ENCODE measurements around the gene HPN.
"Not testable (repeated sequence)": the region's sequence is repeated elsewhere in the genome, so short reads cannot be mapped to it uniquely, and the experiment has no call there.

Gene HPN

DNA sequence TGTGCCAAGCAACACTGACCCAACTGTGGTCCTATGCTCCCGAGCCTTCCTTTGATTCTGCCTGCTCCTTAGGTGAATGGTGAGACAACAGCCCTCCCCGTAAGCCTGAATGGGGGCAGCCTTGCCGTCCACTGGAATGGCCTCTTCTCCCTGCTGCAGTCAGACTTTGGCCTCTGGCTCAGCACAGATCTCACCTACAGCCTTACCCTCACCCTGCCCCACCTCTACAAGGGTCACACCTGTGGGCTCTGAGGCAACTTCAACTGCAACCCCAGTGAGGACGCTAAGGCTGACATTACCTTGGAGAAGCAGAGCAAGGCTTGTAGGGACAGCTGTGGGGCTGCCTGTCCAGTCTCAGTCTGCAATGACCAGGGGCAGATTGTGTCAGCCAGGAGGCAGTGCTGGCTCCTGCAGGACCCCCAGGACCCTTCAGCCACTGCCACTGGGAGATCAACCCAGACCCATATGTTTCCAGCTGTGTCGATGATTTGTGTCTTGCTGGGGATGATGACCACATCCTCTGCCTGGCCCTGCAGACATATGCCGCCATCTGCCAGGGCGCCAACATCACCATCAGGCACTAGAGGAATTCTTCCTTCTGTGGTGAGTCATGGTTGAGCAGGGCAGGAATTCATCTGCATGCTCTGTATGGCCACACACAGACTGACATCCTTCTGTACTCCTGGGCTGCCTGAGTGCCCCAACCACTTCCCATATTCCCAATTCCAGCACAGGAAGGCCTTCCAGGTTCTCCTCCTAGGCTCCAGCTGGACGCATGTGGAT, 46.8 kb downstream of the HPN start:
- DNase-seq, result no peak

DNA sequence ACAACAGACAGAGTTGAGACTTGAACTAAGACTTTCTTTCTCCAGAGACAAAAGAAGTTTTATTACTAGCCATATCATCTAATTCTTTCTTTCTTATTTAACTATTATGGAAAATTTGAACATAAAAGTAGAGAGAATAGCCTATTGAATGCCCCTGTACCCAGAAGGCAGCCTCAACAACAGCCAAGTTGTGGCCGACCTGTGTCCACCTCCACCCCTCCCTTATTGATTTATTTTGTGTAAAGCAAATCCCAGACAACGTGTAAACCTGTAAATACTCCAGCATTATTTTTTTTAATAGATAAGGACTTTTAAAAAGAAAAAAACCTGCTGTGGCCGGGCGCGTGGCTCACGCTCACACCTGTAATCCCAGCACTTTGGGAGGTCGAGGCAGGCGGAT, 48.0 kb downstream of the HPN start:
- DNase-seq, result no peak

DNA sequence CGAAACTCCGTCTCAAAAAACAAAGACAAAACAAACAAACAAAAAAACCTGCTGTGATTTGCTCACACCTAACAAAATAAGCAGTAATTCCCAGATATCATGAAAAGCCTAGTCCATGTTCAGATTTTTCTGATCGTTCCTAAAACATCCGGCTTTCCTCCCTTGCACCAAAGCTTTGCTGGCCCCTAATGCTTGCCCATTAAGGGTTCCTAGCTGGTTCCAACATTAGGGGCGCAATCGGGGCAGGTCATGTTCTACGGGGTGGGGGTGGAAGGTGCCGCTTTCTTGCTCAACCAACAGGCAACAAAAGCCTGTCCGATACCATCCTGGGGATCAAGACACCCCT, 48.6 kb downstream of the HPN start:
- DNase-seq, result no peak

DNA sequence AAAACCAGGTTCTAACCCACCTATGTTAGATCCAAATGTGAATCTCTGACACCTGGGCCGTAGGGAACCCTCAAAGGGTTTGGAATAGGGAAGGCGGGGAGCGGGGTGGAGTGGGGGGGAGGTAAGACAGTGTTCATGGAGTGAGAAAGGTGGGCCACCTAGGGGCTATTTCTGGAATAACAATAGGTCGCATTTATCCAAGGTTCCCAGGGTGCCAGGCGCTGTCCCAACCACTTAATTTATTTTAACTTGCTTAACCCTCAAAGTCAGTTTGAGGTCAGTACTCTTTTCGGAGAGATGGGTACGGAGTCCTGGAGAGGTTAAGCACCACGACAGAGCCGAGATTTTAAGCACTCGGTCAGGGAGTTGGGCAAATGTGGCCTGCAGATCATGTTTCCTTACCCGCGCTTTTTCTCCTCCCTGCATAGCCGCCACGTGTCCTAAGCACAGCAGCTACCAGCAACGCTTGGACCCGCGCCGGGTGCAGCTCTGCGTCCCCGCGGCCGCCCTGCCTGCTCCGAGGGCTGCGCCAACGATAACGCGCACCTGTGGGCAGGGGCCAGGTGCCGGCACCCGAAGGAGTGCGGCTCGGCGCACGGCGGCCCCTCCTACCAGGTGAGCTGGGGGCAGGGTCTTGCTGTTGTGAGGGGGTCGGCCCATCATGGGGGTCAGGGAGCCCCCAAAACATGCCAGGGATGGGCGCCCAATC, 49.1 kb downstream of the HPN start:
- DNase-seq, result no peak

DNA sequence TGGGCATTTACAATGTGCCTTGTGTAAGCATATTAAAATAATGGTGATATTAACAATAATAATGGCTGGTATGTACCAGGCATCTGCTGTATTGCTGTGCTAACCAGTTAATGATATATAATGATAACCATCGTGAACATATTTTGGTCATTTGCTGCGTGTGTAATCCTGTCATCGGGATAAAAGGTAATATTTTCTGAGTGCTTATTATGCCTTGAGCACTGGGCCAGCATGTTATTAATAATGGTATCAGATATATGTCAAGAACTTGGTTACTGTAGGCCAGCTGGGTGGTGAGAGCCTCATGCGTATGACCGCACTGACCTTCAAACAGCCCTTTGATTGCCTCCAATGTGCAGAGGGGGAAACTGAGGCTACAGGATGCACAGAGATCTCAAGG, 51.9 kb downstream of the HPN start:
- no peak for DNase-seq

DNA sequence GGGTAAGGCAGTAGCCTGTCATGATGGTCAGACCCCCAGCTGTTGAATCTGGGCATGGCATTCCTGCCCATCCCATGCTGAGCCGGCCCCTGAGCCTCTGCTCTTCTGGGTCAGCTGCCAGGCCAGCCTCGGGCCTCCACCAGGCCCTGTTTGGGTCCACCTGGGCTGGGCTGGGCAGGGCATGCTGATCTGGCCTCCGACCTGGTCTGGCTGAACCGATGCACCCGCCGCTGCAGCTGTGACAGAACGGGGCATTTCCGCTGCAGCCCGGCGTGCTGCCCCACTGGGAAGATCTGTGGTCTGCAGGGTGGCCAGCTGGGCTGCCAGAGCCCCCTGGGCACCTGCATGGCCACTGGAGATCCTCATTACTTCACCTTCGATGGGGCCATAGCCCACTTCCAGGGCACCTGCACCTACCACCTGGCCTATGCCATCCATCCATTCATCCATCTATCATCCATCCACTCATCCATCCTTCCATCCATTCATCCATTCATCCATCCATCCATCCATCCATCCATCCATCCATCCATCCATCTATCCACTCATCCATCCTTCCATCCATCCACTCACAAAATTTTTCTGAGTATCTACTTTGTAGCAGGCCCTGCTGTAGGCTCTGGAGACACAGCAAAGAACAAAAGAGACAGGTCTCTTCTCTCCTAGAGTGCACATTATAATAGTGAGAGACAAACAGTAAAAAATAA, 52.6 kb downstream of the HPN start:
- no peak for DNase-seq

DNA sequence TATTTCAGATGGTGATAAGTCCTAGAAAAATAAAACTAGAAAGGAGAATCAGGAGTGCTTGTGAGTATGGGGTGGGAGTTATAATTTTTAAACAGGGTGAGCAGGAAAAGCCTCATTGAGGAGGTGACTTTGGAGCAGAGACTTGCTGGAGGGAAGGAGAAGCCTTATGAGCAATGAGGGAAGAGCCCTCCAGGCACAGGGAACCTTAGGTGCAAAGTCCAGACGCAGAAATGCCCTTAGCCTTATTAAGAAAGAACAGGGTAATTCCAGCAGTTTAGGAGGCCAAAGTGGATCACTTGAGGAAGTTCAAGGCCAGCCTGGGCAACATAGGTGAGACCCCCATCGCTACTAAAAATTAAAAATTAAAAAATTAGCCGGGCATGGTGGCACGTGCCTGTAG, 53.1 kb downstream of the HPN start:
- no peak for DNase-seq

DNA sequence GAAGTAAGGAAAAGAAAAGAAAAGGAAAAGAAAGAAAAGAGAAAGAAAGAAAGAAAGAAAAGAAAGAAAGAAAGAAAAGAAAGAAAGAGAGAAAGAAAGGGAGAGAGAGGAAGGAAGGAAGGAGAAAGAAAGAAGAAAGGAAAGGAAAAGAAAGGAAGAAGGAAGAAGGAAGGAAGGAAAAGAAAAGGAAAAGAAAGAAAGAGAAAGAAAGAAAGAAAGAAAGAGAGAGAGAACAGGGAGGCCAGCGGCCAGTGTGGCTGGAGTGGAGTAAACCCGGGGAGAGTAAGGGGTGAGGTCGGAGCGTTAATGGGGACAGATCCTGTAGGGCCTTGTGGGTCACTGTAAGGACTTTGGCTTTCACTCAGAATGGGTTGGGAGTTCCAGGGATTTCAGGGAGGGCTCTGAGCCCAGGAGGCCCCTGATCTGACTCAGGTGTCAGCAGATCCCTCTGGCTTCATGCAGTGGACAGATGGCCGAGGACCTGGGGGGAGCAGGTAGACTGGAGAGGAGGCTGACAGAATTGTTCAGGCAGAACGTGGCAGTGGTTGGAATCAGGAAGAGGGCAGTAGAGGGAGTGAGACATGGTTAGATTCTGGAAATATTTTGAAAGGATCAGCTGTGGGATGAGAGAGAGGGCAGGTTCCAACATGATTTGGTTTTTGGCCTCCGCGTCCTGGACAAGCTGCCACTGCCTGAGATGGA, 54.3 kb downstream of the HPN start:
- DNase-seq, result no peak

DNA sequence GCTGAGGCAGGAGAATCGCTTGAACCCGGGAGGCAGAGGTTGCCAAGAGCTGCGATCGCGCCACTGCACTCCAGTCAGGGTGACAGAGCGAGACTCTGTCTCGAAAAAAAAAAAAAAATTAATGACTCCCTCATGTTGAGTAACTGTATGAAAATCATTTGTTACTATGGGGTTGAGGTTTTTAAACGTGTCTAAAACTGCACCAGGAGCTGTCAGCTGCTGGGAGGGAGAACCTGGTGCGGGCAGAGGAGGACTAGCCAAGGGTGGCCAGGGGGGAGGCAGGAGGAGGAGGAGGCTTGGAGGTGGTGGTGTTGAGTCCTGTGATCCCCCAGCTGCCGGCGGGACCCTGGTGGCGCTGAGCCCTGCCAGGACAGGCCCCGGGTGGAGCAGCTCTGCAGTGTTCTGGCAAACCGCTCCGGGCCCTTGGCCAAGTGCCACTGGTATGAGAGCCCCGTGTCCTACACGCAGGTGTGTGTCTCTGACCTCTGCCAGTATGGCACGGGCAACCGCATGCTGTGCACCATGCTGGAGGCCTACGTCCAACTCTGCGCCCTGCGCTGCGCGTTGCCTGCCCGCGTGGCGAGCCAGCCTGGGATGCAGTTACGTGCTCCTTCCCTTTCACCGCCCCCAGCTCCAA, 57.0 kb downstream of the HPN start:
- no peak for DNase-seq

DNA sequence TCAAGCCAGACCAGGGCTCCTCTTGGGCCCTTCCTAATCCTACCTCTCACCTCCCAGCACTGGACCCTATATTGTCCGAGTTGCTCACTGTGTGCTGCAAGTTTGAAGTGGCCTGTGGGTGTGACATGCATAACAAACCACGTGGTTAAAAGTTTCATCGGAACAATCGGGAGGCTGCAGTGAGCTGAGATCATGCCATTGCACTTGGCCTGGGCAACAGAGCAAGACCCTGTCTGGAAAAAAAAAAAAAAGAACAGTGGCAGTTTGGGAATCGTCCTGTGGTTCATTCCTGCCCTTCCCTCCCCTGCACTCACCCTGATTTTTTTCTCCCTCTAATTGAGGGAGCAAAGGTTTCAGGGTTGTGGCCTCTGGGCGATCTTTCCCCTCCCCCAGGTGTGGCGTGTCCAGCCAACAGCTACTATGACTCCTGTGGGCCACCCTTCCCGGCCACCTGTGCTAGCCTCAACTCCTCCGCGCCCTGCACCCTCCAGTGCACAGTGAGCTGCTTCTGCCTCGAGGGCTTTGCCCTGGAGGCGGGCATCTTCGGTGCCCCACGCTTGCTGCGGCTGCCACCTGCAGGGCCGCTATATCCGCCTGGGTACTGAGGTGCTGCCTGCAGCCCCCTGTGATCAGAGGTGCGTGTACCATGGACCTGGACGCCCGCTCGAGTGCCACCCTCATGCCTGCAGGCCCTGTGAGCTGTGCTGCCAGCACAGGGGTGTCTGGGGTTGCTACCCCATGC, 57.8 kb downstream of the HPN start:
- DNase-seq, result no peak

DNA sequence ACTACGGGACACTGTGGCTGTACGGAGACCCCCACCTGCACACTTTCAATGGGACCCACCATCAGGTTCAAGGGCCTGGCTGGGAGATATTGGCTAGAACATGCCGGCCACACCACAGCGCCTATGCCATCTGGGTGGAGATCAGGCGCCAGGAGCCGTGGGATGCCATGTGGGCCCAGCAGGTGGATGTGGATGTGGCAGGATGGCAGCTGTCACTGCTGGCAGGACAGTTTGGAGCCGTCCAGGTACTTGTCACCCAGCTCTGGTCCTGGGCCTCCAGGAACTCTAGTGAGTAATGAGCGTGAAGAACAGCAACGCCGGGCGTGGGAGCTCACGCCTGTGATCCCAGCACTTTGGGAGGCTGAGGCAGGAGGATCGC, 58.4 kb downstream of the HPN start:
- no peak for DNase-seq

DNA sequence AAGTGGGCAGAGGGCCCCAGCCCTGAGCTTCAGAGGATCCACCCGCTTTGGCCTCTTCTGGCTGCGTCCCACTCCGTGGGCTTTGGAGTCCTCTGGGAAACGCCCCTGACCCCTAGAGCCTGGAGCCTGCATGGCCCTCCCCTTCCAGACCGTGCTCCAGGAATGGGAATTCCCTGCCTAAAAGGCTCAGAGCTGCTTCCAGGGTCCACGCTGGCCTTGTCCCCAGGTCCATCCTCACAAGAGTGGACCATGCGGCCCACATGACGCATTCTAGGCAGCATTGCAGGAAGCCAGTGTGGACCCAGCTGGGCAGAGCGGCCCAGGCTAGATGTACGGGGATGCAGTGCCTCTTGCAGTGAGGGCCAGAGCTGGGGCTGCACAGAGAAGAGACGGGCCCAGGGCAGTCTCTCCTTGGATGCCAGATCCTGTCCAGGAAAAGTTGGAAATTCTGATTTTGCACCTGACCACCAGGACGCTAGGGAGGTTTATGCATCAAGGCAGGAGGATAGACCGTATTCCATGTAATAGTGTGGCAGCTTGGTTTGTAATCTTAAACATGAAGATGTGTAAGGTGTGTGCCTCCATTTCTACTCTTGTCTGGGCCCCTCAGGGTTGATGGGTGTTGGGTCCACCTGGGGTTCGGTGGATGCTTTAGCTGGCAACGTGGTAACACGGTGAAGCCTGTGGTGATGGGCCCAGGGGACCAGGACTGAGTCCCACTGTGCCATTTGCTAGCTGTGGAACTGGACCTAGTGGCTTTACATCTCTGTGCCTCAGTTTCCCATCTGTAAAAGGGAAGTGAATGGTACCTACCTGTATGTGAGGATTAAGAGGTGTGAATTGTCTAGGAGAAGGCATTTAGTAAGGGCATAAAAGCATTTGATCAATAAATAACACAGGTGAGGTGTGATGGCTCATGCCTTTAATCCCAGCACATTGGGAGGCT, 59.3 kb downstream of the HPN start:
- no peak for DNase-seq

DNA sequence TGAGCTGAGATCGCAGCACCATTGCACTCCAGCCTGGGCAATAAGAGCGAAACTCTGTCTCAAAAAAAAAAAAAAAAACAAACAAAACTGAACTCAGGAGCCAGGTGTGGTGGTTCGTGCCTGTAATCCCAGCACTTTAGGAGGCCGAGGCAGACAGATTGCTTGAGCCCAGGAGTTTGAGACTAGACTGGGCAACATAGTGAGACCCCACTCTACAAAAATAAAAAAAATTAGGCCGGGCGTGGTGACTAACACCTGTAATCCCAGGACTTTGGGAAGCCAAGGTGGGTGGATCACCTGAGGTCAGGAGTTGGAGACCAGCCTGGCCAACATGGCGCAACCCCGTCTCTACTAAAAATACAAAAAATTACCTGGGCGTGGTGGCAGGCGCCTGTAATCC, 60.4 kb downstream of the HPN start:
- not testable (repeated sequence) for DNase-seq

DNA sequence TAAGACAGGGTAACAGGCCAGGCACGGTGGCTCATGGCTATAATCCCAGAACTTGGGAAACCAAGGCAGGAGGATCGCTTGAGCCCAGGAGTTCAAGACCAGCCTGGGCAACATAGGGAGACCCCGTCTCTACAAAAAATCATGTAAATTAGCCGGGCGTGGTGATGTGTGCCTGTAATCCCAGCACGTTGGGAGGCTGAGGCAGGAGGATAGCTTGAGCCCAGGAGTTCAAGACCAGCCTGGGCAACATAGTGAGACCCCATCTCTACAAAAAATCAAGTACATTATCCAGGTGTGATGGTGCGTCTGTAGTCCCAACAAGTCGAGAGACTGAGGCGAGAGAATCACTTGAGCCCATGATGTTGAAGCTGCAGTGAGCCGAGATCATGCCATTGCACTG, 62.1 kb downstream of the HPN start:
- DNase-seq, result not testable (repeated sequence)

DNA sequence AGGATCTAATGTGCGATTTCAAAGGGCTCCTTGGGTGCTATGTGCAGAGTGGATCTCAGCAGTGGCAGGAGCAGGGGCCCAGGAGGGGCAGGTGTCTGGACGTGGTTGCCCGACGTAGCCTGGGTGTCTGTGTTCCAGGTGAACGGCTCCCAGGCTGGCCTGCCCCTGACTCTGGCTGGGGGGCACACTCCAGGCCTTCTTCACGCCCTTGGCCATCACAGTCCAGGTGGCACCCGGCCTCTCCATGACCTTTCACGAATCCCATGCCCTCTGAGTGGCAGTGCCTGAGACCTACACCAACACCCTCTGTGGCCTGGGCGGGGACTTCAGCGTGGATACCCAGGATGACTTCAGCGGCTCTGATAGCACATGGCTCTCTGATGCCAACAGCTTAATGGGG, 62.8 kb downstream of the HPN start:
- DNase-seq, result no peak

DNA sequence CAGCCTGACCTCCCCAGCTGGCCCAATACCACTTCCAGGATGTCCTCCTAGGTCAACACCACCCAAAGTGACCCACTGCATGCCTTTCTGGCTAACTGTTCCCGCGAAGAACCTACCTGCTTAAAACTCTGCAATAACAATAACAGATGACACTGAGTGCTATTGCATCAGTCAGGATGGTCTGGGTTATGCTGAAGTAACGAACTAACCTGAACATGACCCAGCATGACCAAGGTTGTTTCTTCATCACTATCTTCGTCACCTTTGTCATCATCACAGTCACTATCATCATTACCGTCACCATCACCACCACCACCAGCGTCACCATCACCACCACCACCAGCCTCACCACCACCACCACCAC, 63.5 kb downstream of the HPN start:
- no peak for DNase-seq

DNA sequence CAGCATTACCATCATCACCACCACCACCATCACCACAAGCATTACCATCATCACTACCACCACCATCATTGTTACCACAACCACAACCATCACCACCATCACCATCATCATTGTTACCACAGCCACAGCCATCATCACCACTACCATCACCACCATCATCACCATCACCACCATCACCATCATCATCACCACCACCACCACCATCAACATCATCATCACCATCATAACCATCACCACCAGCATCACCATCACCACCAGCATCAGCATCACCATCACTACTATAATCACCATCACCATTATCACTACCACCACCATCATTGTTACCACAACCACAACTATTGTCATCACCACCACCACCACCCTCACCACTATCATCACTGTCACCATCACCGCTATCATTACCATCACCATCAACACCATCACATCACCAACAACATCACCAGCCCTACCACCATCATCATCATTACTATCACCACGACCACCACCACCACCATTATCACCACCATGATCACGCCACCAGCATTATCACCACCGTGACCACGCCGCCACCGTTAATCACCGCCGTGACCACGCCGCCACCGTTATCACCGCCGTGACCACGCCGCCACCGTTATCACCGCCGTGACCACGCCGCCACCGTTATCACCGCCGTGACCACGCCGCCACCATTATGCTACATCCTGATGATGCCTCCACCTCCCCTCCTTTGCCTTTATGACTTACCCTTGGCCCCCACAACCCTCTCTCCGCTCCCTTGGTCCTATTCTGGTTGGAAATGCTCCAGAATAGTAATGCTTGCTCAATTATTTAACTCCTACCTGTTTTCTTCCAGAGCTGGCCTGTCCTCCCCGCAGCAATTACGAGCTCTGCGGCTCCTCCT, 64.1 kb downstream of the HPN start:
- DNase-seq, result no peak

DNA sequence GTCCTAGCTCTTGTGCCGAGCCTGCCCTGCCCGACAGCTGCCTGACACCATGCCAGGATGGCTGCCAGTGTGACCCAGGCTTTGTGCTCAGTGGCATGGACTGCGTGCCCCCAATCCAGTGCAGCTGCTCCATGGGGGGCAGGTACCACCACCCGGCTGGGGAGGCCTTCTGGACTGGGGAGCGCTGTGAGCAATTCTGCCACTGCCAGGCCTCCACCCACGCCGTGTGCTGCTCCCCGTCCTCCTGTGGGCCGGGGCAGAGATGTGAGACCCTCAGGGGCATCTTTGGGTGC, 64.7 kb downstream of the HPN start:
- no peak for DNase-seq

DNA sequence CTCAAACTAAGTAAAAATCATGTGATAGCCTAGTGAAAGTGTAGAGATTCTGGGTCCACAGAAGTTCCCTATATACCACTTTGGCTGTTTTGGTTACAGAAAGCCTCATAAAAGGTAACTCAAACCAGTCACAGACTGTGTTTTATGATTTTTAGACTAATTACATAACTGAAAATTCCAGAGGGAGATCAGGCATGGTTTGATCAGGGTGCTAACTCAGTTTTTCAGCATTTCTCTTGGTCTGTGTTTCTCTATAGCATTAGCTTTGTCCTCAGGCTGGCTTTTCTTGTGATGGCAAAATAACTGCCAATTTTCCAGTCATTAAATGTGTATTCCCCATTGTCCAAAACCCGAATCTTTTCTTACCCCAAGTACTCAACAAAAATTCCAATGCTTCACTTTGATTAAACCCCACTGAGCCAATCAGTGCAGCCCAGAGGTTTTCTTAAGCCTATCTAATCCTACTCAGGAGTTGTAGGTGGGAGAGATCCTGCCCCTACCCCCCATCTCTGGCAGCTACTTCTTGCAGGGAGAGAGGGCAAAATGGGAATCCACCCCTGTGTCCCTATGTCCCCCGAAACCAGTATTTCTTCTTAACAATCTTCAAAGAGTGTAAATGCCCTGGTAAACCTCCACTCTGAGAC, 65.5 kb downstream of the HPN start:
- no peak for DNase-seq

DNA sequence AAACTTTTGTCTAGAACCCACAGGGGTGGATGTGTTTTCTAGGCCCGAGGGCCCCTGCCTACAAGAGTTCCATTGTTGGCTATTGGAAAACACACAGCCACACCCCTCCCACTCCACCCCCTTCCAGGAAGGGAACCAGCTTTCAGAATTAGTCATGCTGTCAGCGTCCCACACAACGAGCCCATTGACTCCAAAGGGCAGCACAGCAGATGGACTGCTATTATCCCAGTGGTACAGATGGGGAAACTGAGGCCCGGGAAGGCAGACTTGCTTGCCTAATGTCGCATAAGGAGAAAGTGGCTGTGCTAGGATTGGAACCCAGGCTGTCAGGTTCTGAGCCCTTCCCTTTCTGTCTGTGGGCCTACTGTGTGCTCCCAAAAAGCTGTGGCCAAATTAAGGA, 66.0 kb downstream of the HPN start:
- DNase-seq, result no peak

All from activated CD4-positive, alpha-beta T cell treated with anti-CD3 and anti-CD28 coated beads for 1 hour (primary cell).